COLO668 (cell line): Measurements from ENCODE around the gene METTL16.

Source experiments
- DNase-seq: peaks from one replicate; lab custom pipeline; 2025; ENCODE audit not compliant: unreplicated experiment; lab: John Stamatoyannopoulos, UW

The METTL16 gene

DNA sequence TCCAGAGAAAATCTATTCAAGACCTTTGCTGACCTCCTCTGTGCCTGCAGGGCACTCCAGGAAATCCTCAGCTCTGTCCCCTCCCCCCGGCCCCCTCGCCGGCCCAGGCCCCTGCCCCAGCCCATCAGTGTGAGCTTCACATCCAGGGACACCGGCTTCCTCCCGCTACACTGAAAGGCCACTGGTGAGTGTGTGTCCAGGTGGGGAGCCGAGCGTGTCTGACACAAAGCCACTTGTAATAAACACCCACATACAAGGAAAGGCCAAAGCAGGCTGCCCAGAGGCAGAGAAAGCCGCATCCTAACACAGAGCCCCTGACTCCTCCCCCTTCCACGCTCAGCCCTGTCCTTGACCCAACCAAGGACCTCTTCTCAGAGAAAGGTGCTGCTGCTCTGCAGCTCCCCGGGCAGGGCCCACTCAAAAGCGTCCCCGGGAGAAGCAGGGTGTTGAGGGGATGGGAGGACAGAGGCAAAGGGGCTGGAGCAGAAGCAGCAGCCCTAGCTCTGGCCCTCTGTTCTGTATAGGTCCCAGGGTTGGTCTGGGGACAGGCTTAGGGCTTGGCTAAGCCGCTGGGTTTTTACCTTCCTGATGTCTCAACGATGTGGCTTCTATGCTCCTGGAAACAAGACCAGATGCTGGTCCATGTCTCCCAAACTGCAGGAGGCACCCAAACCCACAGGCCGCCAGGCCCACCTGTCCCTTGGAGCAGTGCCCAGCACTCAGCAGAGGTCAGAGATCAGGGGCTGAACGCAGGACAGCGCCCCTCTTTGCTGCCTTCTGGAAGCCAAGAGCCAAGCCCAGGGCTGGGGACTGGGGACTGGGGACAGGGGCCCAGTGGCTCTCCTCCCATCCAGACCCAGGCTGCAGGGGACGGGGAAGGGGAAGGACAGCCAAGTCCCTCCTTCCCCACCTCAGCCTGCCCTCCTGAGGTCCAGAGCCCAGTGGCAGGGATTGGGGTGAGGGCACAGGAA, 126.2 kb downstream of the METTL16 start:
- DNase-seq, result no peak

DNA sequence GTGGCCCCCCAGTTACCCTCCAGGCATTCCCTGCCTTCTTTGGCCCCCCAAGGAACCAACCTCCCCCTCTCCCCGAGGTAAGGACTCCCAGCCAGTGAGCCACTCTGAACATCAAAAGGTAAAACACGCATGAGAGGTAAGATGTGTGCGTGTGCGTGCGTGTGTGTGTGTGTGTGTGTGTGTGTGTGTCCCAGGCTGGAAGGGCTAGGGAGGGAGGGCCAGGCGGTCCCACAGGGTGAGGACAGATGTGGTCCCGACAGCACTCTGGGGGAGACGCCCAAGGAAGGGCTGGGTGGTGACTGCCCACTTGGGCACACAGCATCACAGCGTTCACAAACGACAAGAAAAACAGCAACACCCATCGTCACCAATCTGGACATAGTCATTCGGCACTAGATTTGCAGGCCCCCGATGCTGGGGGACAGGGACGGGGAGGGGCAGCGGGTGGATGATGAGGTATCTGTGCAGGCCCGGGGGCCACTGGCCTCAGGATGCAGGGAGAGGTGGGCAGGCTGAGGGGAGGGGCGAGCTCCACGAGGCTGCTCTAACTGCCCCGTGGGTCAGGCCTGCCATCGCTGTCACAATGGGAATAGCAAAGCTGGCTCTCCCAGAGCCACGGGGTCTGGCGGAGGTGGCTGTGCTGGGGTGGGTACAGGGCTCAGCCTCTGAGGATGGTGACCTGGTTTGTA, 127.1 kb downstream of the METTL16 start:
- DNase-seq, result no peak

DNA sequence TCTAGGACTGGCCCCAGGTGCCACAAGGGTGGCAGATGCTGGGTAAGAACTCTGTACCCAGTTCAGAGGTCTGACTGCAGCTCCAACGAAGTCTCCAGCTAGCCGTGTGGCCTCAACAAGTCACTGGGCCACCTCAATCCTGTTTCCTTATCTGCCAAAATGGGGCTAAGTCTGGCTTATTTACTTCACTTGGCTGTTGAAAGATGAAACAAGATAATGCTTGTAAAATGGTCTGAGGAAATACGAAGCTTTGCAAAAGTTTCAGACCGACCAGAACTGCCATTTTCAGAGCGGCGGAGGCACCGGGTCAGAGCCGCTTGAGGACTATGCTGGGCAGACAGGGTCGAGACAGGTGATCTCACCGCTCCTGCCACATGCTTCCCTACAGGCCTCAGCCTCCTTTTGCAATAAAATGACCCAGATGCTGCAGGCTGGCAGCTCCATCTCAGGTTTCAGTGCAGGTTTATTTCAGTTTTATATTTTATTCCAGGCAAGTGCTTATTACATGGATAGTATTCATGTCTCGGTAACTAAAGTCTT, 128.0 kb downstream of the METTL16 start:
- DNase-seq, result no peak

DNA sequence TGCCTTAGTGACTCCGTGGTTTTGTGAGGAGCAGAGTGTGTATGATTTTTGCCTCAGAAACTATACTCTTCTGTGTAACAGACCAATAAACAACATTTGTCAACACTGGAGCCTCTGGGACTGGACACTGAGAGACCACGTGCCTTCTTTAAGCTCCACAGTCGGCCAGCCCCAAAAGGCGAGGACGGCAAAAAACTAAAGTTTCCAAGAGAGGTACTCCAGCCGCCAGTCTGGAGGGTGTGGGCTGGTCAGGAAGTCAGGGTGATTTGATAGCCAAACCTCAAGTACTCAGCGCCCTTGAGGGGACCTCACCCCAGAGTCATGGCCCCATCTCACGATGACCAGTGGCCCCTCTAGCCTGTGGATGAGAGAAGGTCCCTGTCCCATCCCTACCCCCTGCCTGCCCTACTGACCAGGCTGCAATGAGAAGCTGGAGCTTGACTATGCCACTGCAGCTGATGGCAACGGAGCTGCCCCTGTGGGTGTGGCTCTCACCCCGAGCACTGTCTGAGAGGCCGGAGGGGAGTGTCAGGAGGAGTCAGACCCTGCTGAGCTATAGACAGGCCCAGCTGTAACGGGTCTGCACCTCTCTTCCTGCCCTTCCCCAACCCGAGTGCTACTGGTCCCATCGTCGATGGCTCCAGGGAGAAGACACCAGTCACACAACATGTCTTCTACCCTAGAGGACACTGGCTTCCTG, 130.6 kb downstream of the METTL16 start:
- no peak for DNase-seq

DNA sequence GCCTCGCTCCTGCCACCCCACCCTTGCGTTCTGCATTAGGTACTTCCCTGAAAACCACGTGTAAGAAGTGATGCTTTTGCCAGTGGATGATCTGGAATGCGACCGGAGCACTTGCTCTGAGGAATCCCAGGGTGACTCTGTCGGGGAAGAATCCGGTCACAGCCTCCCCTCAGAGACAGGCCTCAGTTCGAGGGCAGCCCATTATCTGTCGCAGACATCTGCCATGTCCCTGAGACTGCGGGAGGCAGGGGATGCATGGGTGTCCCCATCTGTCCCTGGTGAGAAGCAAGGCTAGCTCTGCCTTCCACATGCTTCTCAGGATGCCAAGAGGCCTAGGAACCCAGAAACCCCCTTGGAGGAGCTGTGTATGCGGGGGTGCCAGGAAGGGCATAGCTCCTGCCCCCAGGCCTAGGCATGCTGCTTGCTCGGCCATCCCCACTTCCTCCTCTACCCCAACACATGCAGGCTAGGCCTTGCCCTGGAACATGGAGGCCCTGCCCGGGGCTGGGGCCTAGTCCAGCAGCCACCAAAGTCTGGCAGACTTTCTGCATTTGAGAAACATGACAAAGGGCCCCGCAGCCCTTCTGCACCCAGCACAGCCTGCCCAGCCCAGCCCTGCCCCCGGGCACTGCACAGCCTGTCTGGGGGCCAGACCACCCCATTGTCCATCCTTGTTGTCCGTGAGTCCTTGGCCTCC, 131.3 kb downstream of the METTL16 start:
- DNase-seq, result no peak

DNA sequence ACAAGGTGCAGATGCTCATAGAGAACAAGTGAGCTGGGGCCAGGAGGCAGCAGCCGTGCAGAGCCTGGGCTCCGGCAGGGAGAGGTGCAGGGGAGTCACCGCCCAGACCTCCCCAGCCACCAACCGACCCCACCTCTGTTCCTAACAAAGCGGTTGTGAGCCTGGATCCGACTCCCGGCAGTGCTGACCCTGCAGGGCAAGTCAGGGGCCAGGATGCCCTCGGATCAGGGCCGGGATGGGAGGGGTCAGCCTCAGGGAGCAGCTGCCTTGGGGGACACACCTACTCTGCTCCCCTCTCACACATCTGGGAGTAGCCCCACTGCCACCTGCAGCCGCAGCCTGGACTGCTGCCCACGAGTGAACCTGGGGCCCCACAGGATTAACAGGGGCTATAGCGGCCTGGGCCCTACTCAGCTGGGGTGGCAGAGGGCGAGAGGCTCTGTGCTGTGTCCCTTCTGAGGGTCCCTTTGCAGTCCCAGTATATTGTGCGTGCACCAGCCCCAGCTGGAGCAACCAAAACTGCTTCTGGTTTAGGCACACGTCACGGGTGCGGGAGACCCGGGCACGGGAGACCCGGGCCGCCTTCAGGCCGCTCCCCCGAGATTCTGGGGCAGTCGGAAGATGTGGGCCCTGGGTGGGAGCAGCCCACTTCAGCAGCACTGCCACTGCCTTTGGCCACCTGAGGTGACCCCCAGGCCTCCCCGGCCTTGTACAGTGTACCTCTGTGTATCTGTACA, 132.0 kb downstream of the METTL16 start:
- DNase-seq, result no peak

DNA sequence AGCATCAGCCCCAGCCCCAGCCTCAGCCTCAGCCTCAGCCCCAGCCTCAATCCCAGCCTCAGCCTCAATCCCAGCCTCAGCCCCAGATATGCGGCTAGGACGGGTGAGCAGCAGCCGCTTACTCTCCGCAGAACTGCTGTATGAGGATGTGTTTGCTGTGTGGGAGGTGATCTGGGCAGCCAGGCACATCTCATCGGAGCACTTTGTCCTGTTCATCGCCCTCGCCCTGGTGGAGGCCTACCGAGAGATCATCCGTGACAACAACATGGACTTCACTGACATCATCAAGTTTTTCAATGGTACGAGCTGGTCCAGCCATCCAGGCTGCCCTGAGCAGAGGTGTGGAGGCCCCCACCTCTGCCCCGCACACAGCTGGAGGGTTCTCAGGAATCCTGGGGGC, 132.8 kb downstream of the METTL16 start:
- no peak for DNase-seq

DNA sequence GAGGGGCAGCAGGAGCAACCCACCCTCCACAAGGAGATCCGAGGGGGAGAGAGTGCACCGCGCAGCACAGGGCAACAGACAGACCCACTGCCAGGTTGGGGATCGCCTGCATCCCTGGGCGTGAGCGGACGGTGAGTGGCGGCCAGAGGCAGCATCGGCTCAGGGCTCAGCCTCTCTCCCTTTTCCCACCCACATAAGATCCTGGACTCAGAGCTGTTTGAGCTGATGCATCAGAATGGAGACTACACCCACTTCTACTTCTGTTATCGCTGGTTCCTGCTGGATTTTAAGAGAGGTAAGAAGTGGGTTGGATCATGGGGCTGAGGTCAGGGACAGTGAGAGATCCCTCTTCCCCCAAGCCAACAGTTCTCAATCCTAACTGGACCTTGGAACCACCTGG, 134.0 kb downstream of the METTL16 start:
- no peak for DNase-seq

DNA sequence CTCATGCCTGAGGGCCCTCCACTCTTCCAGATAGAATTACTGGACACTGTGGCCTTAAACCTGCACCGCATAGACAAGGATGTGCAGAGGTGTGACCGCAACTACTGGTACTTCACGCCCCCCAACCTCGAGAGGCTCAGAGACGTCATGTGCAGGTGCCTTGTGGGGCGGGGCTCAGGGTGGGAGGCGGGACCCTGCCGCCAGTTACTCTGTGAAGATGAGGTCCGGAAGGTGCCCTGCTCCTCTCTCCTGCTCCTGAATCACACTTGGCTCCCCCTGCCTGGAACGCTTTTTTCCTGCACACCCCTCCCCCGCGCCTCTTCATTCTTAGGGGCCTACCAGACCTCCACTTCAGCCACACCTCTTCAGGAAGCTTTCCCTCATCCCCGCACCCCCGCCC, 135.6 kb downstream of the METTL16 start:
- no peak for DNase-seq

DNA sequence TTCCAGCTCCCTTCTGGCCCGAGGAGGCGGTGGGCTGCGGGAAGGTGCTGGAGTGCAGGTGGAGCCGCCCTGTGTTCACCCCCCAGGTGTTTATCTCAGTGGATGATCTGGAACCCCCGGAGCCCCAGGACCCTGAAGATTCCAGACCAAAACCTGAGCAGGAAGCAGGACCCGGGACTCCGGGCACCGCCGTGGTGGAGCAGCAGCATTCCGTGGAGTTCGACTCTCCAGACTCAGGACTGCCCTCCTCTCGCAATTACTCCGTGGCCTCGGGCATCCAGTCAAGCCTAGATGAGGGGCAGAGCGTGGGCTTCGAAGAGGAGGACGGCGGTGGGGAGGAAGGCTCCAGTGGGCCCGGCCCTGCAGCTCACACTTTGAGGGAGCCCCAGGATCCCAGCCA, 136.3 kb downstream of the METTL16 start:
- no peak for DNase-seq

DNA sequence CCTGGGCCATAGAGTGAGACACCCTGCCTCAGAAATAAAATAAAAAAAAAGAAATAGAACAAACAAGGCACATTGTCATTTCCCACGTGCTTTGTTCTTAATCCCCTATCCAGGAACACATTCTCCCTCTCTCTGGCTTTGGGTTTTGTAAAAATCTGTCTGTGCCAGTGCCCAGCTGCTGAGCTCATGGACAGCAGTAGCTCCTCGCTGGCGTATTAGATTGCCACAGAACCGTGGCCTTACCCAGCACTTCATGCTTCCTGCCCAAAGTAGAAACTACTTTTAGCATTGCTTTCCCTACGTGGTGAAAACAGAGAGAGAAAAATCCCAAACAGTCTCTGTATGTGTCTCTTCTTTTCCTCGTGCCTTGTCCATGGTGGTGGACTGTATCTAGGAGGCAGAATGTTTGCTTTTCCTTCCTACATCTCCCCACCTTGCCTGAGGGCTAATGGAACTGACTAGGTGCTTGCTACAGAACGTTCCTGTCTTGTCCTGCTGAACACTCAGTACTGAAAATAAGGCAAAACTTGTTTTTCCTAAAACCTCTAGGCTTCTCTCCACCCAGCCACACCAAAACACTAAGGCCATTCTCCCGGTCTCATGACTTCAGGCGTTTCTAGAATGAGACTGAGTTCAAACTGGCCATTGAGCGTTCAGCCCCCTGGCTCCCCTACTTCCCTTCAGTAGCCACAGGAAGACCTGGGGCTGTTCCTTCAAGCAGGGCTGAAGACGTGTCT, 137.0 kb downstream of the METTL16 start:
- DNase-seq, result no peak

DNA sequence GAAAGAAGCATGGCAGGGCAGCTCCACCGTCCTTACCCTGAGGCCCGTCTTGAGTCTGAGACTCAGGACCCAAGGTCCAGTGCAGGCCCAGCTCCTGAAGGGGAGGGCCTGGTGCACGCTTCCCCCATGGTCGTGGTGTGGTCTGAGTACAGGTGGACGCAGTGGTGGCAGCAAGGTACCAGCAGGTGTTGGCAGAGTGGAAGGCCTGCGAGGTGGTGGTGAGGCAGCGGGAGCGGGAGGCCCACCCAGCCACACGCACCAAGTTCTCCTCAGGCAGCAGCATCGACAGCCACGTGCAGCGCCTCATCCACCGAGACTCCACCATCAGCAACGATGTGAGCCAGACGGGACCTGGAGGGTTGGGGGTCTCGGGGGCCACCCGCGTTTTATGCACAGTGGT, 138.5 kb downstream of the METTL16 start:
- no peak for DNase-seq

DNA sequence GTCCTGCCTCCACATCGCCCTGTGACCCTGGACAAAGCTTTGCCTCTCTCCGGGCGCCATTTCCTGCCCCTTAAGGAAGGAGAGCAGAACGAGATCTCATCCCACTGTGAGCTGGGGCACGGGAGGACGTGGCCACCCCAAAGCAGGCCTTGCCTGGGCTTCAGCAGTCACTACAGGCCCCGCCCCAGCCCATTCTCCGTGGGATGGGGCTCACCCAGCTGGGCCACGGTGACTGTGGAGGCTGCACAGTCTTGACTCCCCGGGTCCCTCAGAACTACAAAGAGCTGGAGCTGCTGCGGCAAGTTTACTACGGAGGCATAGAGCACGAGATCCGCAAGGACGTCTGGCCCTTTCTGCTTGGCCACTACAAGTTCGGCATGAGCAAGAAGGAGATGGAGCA, 139.0 kb downstream of the METTL16 start:
- DNase-seq, result no peak

DNA sequence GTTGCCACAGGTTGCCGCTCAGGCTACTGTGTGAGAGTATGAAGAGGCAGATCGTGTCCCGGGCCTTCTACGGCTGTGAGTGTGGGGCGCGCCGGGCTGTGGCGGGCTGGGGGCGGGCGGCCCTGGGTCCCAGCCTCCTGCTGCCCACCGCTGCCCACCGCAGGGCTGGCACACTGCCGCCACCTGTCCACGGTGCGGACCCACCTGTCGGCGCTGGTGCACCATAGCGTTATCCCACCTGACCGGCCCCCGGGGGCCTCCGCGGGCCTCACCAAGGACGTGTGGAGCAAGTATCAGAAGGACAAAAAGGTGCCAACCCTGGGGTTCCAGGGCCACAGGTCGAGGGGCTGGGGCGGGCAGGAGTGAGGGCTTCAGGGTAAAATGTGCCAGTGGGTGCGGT, 139.5 kb downstream of the METTL16 start:
- no peak for DNase-seq

DNA sequence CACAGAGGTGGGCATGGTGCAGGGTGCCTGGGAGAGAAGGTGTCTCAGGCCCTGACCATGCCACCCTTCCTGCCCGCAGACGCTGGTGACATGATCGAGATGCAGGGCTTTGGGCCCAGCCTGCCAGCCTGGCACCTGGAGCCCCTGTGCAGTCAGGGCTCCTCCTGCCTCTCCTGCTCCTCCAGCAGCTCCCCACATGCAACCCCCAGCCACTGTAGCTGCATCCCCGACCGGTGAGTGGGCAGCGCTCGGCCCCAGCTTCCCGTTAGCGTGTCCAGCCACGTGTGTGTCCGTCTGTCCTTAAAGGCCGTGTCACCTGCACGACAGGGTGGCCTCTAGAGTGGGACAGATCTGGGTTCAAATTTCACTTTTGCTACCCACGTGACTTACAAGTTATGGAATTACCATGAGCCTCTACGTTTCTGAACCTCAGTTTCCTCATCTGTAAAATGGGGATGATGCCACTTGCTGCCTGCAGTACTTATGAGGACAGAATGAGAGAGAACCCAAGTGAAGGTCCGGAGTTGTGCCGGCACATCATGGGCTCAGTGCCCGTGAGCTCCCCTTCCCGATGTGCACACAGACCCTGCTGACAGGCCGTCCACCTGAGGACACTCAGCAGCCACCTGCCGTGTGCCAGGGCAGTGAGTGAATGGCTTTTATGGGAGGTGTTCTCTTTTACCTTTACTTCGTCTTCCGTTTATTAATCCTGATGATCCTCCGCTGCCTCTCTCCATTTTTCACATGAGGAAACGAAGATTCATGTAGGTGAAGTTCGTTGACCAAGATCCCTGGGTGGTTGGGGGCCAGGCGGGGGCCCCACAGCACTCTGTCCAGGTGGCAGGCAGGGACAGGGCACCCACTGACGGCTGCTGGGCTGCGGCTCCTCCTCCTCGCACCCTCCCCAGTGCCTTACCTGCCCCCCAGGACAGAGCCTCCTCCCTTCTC, 140.2 kb downstream of the METTL16 start:
- no peak for DNase-seq

DNA sequence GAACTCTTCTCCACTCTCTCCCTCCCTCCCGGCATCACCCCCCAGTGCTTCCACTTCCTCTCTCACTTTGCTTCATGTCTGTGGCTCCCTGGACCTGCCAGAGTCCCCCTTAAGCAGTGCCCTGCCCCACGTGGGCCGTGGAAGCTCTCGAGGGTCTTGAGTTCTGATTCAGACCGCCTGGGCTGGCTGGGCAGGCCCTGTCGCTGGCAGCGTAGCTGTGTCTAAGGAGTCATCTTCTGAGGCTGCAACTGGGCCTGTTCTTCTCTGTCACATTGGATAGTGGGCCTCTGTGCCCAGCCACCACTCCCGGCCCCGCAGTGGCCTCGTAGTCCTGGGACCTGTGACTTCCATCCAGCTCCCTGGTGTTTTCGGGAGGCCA, 141.5 kb downstream of the METTL16 start:
- no peak for DNase-seq

DNA sequence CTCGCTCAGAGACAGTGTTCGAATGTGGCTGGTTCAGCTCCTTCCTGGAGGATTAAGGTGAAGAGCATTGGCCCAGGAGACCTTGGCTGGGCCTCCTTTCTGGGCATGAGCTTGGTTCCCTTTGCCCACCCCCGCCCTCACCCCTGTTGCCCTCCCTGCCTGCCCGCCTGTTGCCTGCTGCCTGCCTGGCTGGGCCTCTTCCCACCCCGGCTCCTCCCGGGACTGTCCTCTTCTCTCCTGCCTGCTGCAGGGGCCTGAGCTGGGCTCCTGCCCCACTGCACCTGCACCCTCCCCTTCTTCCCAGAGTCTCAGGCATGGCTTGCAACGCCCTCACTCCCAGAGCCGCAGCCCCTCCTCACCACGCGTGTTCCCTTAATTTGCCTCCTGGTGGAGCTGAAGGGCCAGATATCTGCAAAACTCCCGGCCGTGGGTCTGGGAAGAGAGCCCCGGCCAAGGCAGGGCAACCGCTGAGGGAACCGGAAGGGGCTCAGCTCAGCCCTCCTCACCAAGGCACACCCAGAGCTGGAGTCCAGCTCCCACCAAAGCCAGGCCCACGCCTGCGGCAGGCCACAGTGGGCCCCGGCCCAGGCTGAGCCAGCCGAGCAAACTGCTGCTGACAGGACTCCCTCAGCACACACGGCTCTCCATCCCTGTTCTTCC, 142.0 kb downstream of the METTL16 start:
- DNase-seq, result no peak

DNA sequence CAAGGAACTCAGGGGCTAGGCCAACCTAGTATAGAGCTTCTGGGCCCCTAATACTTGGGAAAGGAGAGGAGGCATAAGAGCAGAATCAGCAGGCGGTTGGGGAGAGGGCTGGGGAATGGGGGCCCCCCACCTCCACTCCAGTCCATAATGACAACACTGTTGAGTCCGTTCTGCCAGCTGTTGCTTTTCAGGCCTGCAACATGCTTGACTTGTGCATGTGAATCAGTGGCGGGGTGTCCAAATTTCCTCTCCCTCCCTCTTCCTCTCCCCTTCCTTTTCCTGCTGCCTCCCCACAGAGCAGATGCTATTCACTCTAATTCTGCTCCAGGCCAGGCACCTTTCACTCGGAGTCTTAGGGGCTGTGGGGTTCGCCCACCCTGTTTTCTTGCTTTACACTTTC, 142.6 kb downstream of the METTL16 start:
- DNase-seq, result no peak
